GM21381 (cell line): Measurements from ENCODE around the gene AUTS2.

ENCODE experiments used
- ATAC-seq: cut with Tn5 transposase; IDR thresholded peaks from one replicate; pipeline ENCODE4 v1.9.1; 2021; ENCODE audit warnings: mild to moderate bottlenecking, moderate library complexity; ENCODE audit not compliant: unreplicated experiment

The AUTS2 gene

DNA sequence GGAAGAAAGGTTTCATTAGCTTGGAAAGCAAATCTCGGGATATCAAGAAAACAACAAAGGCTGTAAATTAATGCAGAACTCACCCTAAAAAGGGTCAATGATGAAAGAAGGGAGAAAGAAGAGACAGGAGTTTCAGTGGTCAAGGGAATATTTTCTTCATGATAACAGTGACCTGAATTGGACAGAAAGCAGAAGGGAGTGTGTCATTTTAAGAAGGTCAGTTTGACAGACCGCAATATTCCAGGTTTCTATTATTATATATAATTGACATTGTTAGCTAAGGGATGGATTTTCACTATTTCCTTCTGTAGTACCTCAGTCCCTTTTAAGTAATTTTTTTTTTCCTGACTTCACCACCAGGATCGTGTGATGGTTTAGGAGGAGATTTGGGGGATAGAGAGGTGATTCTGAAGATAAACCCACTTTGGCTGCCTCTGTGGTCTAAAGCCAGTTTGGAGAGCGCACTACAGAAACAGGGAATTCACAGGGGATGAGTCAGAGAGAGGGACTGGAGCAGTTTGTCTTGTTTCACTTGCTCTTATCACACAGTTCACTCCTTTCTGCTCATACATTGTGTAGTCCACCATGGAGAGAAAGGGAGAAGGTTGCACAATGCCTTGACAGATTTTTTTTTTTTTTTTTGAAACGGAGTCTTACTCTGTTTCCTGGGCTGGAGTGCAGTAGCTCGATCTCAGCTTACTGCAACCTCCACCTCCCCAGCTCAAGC, 417.9 kb downstream of the AUTS2 start:
- no peak for ATAC-seq

DNA sequence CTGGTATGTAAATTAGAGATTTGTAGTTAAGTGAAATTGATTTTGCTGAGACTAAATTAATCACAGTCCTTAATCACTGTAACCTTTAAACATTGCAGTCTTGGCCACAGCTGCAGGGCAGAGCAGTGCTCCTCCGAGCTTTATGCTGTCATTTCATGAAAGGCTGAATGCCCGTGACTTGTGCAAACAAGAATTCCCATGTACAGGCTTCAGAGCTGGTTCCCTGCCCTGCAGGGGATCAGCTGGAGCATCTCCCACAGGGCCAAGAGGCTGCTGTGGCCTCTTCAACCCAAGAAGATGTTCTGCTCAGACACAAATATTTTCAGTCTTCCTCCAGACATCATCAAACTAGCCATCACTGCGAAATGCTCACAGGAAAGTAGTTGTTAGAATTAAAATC, 419.1 kb downstream of the AUTS2 start:
- ATAC-seq: no peak

DNA sequence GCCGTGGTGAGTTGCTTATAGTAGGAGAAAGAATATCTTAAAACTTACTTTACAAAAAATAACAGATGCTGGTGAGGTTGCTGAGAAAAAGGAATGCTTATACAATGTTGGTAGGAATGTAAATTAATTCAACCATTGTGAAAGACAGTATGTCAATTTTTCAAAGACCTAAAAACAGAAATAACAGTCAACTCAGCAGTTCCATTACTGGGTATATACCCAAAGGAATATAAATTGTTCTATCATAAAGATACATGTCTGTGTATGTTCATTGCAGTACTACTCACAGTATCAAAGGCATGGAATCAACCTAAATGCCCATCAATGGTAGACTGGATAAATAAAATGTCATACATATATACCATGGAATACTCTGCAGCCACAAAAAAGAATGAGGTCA, 420.4 kb downstream of the AUTS2 start:
- ATAC-seq: no peak

DNA sequence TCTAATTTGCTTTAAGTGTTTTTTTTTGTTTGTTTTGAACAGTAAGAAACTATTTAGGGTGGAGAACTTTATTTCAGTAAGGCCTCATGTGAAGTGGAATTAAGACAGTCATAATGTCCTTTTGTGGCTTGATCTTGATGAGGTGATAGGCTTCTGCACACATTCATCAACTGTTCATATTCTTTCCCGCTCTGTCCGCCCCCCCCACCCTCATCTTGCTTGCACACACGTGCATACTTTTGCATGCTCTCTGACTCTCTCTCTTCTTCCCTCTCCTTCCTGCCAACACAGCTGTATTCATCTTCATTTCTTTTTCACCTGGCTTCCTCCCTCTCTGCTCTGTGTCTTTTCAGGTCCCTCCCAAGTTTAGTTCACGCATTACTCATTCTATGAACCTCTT, 429.6 kb downstream of the AUTS2 start:
- no peak for ATAC-seq

DNA sequence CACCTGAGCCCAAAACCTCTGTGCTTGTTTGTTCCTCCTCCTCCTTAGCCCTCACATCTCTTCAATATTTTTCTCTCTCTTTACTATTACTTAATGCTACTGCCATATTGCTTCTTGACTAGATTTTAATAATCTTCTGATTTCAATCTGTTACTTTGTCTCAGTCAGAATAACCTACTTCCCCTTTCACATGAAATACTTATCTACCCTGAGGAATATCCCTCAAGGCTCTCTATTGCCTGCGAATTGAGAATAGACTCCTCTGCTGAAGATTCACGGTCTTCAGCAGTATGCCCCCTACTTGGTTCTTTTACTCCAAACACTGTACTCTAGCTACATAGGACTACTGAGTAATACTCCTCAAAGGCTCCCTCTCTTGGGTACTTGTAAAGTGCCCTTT, 430.3 kb downstream of the AUTS2 start:
- ATAC-seq: no peak

DNA sequence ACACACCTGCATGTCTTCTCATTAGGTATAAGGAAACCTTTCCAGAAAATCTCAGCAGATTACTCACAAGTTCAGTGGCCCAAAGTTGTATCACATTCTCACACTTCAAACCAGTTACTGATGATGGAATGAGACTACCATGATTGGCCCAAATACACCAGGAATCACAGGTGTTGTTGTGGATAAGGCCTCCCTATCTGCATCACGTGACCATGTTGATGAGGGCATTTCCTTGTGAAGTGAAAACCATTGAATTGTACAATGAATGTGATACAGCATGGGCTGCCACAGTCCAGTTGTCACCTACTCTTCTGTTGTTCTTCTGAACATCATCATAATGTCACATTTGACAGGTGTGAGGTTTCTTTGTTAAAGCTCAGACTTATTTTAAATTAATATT, 431.7 kb downstream of the AUTS2 start:
- ATAC-seq: no peak

DNA sequence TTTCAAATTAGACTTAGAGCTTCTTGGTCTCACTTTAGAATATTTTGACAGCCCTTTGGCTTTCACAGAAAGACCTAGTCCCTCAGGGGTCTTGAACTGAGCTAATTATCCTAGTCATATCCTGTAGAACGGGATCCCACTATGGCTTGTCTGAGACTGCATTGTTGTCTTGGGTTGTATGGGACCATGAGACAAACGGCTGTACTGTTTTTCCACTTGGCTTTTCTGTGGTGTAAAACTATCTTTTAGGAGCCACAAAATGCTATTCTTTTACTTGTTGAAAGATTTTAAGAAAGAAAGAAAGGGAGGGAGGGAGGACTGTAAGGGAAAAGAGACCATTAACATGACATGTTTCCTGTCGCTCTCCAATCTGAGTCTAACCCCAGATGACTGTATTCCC, 432.5 kb downstream of the AUTS2 start:
- ATAC-seq: no peak

DNA sequence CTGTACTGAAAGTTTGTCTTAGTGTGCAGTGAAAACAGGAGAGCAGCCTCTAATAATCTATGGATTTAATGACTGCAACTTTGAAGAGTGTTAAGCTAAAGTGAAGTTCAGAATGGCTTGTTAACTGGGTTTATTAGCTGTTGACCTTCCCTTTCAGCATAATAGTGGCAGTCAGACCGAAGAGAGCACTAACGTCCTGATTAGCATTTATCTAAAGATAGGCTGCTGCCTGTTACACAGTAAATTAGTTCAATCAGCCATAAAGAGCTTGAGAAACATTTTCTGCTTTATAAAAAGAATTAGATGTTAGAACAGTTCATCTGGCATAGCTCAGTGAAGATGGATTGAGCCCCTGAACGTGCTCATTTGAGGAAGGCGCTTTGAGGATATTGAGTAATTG, 433.0 kb downstream of the AUTS2 start:
- ATAC-seq: no peak

DNA sequence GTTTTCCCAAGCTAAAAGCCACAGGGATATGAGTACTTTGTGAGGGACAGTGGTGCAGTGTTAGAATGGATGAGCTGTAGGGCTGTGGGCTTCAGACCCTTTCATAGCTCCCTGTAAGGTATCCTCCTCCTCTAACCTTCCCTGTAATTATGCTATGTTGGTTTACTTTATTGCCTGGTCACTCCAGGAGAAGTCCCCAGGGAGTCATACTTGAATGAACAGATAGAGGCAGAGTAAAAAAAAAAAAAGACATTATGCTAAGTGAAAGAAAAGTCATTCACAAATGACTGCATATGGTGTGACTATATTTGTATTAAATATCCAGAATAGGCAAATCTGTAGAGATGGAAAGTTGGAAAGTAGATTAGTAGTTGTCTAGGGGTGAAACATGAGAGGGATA, 434.4 kb downstream of the AUTS2 start:
- no peak for ATAC-seq

DNA sequence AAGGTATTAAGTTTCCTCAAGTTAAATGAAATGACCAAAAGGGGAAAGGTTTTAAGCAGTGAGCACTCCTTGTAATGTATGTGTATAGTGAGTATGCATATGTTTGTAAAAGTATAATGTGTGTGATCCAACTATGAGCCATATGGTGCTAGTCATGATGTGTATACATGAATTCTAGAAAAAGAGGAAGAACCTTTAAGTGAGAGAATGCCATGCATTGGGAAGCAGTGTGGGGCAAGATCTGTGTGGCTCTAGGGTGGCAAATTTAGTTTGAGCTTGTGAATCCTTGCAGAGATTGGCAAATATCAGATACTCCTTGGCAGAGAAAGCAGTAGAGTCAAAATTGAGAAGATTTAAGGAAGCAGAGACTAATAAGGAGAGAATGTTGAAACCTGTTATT, 435.0 kb downstream of the AUTS2 start:
- ATAC-seq: no peak

DNA sequence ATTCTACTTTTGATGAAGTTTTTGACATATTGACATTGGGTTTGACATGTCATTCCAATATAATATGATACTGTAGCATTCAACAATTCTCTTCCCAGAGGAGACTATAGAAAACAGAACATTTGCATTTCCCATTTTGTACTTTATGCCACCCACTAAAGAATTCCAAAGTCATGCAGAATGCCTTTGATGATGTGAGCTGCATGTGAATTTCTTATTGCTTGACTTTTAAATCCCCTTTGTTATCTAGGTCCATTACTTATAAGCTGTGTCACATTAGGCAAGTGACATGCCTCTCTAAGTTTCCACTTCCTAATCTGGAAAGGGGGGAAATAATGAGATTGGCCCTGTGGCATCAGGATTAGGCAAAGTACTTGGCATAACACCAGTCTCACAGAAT, 436.7 kb downstream of the AUTS2 start:
- no peak for ATAC-seq

DNA sequence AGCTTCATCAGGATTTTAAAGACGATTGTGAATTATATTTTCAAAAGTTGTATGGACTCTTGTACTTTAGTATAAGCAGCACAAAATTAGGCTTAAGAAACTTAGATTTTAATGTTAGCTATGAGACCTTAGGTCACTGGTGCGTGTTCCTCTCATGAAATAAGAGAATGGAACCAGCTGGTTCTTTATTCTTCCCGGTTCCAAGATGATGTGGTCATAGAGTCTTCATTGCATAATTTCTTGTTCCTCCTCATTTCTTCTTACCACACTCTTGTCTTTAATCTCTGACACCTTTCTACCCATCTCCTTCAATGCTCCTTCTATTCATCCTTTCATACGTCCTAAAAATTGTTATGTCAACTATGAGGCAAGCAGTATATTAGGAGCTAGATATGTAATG, 437.2 kb downstream of the AUTS2 start:
- no peak for ATAC-seq

DNA sequence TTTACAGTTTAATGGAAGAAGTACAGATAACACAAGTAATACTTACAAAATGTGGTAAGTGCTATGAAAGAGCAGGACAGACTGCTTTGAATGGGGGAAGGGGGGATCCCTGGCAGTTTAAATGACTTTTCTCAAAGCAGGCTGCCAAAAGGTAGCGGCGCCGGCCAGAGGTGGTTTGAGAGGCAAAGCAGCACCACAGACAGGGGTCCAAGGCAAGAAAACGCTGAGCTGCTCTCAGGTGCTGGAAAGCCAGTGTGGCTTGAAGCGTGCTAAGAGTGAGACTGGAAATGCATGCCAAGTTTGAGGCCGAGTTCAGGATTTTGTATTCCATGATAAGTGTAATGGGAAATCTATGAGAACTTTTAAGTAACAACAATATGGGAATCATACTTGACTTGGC, 437.7 kb downstream of the AUTS2 start:
- no peak for ATAC-seq

DNA sequence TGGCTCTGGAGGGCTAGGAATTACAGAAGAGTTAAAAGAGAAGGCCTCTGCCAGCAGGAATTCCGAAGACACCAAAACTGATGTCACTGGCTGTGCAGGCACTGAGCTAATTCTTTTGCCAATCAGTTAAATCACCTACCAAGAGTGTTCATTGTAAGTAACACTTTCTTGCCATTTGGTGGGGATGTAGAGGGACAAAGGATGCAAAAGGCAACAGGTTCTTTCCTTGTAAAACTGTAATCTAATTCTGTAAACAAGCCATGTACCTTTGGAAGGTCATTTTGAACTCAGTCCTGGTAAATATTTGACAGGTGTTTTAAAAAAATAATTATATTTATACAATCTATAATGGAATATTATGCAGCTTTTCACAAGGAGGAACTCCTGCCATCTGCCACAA, 438.4 kb downstream of the AUTS2 start:
- no peak for ATAC-seq

DNA sequence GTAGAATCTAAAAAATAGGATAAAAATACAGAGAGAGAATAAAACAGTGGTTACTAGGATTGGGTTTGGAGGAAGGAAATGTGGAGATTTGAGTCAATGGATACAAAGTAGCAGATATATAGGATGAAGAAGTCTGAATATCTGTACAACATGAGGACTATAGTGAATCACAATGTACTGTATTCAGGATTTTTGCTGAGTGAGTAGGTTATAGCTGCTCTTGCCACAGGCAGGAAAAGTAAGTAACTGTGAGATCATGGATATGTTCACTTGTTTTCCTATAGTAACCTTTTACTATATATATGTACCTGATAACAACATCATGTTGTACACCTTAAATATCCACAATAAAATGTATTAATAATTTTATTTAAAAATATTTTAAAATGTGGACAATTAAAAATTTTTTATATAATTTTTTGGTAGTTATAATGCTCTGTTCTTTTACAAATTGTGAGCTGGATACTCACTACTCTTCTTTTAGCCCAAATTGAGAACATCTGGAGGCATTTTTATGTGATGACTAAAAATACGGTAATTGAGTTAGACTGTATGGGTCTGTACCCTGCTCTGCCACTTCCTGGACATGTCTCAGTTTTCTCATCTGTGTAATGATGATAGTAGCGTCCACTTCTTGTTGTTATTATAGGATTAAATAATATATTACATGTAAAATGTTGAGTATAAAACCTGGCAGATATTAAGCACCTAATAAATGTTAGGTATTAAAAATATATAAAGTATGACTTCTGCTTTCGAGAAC, 439.1 kb downstream of the AUTS2 start:
- ATAC-seq: no peak

DNA sequence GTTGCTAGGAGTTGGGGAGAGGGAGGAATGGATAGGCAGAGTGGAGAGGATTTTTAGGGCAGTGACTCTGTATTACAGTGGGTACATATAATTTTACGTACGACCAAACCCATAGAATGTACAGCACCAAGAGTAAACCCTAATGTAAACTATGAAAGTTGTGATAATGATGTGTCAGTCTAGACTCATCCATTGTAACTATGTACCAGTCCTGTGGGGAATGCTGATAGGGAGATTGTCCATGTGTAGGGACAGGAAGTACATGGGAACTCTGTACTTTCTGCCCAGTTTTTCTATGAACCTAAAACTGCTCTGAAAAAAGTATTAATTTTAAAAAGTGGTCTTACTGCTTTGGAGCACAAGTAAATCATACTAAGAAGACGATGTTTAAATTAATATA, 441.8 kb downstream of the AUTS2 start:
- ATAC-seq: no peak

DNA sequence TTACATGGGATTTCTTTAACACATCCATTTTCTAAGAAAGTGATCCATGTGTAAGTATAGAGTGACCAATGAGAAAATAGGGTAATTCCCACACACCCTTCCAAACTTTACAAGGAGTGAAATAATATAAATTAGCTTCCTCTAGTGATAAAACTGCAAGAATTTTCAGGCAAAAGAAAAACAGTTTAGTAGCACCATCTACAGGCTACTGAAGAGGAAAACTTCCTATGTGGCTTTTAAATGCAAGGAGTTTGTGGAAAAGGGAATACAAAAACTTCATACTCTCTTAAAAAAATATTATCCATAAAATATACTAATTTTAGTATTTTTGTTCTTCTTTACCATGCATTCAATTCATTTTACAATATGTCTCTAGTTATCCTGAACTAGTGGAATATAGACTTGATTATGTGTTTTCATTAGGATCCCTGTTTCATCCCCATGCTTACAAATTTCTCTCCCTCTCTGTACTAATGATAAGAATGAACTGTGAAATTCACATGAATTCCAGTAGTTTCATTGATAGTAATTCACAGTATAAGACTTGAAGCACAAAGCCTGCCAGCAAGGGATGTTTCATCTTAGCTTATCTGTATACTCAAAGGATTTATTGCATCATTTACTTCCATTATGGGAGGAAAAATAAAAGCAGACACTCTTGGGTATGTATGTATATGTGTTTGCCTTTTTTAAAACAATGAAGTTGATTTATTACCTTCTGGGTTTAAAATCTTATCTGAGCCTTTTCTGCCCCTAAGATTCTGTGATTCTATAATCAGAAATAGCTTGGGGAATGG, 442.9 kb downstream of the AUTS2 start:
- ATAC-seq: no peak

DNA sequence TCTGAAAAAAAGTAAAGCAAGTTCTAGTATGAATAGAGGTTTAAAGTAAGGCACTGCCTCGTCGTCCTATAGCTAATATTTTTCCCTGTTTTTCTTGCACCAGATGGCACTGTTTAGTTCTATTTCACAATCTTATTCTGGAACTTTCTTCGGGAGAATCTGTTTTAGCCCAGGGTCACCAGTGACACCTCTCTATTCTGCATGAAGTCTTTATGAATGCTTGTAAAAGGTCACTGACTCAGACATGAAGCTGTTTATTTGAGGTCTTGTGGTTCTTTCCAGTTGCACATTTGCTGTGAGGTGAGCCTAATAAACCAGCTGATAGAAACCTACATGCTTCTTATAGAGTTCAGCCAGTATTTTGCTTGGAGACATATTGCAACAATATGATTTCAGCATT, 444.3 kb downstream of the AUTS2 start:
- ATAC-seq: no peak

DNA sequence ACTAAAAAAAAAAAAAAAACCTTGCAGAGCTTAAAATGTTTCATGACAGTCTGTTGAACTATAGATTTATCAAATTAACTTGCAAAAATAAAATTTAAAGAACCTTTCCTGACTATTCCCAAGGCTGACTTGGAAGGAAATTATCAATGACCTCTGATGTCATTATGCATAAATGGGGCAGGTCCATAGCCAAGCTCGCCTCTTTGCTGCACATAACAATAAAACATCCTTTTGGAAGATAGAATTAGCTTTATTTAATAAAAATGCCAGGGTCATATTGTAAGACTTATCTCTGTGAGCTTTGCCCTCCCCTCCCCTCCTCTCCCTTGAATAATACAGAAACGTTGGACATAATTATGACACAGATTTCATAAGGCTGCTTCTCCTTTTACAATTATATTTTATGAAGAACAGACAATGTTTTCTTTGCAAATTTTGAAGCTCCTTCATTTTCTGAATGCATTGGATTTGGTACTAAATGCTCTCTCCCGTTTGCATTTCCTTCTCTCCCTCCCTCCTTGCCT, 444.8 kb downstream of the AUTS2 start:
- no peak for ATAC-seq

DNA sequence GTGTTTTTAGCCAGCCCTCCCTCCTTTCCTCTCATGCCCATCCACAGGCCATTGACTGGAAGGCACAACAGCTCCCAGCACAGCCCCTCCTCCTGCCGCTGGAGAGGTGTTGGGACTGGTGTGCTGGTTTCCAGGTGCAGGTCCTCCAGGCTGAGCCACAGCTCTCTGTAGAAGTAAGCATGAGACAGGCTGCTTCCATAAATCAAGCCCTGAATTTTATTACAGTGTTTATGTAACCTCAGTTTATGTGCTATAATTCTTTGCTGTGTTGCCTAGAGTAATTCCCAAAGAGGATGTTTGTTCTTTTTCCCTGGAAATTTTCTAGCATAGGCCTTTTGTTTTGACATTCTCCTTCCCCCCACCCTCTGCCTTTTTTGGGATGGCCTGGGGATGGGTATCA, 445.8 kb downstream of the AUTS2 start:
- no peak for ATAC-seq

DNA sequence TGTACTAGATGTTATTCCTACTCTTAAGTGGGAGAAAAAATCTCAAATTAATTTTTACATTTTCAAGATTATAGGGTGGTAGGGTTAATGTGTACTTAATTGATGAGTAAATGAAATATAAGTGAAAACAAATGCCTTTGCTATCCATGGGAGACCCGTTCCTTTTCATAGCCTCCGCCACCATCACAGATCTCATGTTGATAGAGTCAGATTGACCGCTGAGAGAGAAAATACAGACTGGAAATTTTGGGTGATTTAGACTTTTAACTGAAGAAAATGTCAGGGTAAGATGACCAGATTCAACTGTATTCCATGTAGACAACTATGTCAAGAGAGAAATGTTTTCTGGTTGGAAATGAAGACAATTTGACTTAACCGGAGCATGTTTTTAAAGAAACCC, 446.2 kb downstream of the AUTS2 start:
- ATAC-seq: no peak

DNA sequence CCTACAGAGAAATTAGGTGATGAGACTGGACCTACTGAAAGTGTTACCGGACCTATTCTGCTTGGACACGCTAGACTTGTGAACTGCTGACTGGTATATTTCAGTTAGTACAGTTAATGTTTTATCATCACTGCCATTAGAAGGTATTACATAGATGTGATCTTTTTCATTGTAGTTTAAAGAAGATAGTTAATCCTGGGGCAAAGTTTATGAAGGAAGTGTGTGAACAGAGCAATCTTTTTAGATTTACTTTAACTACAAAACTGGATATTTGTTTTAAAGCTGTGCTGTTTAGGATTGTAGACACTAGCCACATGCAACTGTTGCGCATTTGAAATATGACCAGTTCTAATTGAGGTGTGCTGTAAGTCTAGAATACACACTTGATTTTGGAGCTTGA, 446.7 kb downstream of the AUTS2 start:
- no peak for ATAC-seq
